Mammary epithelial cell (primary cell): ENCODE data around the gene GNAZ.

Experiments
- EZH2 ChIP-seq: IDR thresholded peaks from 2 replicates; pipeline ENCODE4 v1.6.1; 2012; ENCODE audit warnings: low read length, inconsistent platforms, borderline replicate concordance
- TF ChIP-seq, protein P1 (sequence below), 2 donors: IDR thresholded peaks in 1 of 2; conservative IDR thresholded peaks in 1 of 2; 2 replicates each; pipeline ENCODE4 v1.5.1; 2011 to 2012; ENCODE audit warnings: inconsistent platforms in 2 of 2, low read length in 2 of 2, mild to moderate bottlenecking in 2 of 2, control low read depth in 1 of 2, low read depth in 1 of 2; ENCODE audit not compliant: insufficient read depth in 1 of 2; ENCODE audit errors: extremely low read depth in 1 of 2

DNA sequence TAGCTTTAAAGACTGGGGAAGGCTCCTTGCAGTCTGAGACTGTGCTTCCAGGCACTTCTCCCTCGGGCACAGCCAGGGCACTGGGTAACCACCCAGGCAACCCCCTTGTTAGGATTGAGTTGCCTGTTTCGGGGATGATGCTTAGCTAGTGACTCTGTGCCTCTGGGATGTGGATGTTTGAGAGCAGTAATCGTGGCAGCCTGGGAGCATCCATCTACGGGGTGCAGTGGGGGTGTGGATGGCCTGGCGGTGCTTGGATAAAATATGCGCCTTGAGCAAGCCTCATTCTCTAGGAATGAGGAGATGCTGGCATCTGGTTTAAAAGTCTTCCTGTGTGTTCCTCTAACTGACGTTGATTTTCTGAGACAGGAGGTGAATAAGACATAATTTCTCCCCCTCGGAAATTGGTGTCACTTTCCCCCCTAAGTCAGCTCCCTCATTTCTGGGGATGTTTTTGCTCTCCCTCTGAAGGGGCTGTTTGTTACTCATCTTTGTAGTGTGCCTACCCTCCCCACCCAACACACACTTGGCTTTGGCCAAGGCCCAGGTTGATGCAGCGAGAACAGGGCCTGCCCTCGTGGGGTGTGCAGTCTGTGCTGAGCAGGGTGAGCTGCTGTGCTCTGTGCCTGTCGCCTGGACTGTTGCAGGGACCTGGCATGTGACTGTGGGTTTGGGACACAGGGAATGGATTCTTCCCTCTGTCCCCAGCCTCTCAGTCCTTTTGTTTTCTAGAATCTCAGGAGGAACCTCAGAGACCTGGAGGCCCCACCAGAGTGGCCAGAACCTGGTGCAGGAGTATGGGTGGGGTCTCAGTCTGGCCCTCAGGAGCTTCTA is 2.0 kb downstream of the GNAZ start:
- TF ChIP-seq, protein P1, sequence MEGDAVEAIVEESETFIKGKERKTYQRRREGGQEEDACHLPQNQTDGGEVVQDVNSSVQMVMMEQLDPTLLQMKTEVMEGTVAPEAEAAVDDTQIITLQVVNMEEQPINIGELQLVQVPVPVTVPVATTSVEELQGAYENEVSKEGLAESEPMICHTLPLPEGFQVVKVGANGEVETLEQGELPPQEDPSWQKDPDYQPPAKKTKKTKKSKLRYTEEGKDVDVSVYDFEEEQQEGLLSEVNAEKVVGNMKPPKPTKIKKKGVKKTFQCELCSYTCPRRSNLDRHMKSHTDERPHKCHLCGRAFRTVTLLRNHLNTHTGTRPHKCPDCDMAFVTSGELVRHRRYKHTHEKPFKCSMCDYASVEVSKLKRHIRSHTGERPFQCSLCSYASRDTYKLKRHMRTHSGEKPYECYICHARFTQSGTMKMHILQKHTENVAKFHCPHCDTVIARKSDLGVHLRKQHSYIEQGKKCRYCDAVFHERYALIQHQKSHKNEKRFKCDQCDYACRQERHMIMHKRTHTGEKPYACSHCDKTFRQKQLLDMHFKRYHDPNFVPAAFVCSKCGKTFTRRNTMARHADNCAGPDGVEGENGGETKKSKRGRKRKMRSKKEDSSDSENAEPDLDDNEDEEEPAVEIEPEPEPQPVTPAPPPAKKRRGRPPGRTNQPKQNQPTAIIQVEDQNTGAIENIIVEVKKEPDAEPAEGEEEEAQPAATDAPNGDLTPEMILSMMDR (conservative IDR thresholded peaks at IDR 0.05 in 1 of 2, IDR thresholded peaks at IDR 0.05 in 1 of 2; ENCODE audit: extremely low read depth in 1 of 2, insufficient read depth in 1 of 2, low read depth in 1 of 2, low read length in 2 of 2), result no peak
- TF ChIP-seq EZH2, result no peak
